ENCODE results near the gene PARPBP. TPM values are rescaled to one million over a fixed set of nuclear protein-coding genes. Genes with fewer than 3 reads are reported as not detected.
"Not testable (repeated sequence)": the region's sequence is repeated elsewhere in the genome, so short reads cannot be mapped to it uniquely, and the experiment has no call there.

Gene PARPBP
- total RNA-seq, 1 donor from 2014 or later = 2.1 TPM

DNA sequence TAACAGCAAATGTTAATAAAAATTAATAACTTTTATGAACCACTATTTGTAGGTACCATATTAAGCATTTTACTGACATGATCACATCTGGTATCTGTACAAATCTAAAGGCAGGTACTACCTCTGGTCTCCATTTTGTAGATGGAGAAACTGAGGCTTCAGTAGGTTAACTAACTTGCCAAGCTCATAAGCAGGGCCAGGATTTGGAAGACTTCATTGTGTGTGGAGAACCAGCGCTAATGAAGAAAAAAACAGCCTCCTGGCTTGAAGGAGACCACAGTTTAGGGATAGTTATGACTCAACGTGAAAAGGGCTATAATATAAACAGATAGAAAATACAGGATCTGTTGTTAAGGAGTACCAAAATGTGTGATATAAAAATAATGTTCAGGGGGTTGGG lies 1.1 kb upstream of the PARPBP start:
- Histone ChIP-seq H3K27ac (no peak overlapping the region), H3K27me3 (no peaks in the 10 kb centered on the region), H3K9me3 (no peaks in the 10 kb centered on the region), H3K36me3 (peaks cover 22% of the 10 kb centered on the region), H3K4me3 (peak overlapping the region; percentile 83), H3K4me1 (peaks cover 13% of the 10 kb centered on the region)
- intact Hi-C loops (cut with DNase I) = no loop called here
- ATAC-seq (no peak), DNase-seq (no peak)
- TF ChIP-seq CTCF (IDR thresholded peaks at IDR 0.05) = no peak

- DNase-seq = no peak
- peaks cover 22% of the 10 kb centered on the region for H3K36me3 ChIP-seq
- no peaks in the 10 kb centered on the region for H3K27me3 ChIP-seq
- TF ChIP-seq CTCF (IDR thresholded peaks at IDR 0.05) = no peak
- ATAC-seq = no peak
- no peaks in the 10 kb centered on the region for H3K9me3 ChIP-seq
- peaks cover 13% of the 10 kb centered on the region for H3K4me1 ChIP-seq
- H3K27ac ChIP-seq = no peak overlapping the region
- intact Hi-C loops (cut with DNase I) = no loop called here
- peak overlapping the region; percentile 83 for H3K4me3 ChIP-seq
Observed at GRCh38 chr12:102120564-102120873, 536 bp downstream of the PARPBP start.

- Histone ChIP-seq H3K27me3 (no peaks in the 10 kb centered on the region), H3K27ac (no peak overlapping the region), H3K9me3 (no peaks in the 10 kb centered on the region), H3K4me3 (peak overlapping the region; percentile 83), H3K36me3 (peaks cover 21% of the 10 kb centered on the region), H3K4me1 (peaks cover 13% of the 10 kb centered on the region)
- ATAC-seq (no peak), DNase-seq (no peak)
- TF ChIP-seq CTCF (IDR thresholded peaks at IDR 0.05) = no peak
- intact Hi-C loops (cut with DNase I) = no loop called here
Observed at GRCh38 chr12:102120886-102121285, 903 bp downstream of the PARPBP start.

DNA sequence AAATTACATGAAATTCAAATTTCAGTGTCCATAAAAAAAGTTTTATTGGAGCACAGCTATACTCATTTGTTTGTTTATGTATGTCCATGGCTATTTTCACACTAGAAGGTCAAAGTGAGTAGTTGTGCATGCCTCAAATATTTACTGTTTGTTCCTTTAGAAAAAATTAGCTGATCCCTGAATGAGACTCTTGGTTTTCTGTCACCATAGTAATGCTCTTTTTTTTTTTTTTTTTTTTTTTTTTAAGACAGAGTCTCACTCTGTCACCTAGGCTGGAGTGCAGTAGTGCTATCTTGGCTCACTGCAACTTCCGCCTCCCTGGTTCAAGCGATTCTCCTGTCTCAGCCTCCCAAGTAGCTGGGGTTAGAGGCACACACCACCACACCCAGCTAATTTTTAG lies 1.3 kb downstream of the PARPBP start:
- intact Hi-C loops (cut with DNase I); DNase-seq; H3K27me3 ChIP-seq; H3K4me3 ChIP-seq; H3K9me3 ChIP-seq; ATAC-seq; H3K27ac ChIP-seq: not testable (repeated sequence)
- H3K36me3 ChIP-seq = peaks cover 16% of the 10 kb centered on the region
- H3K4me1 ChIP-seq = peaks cover 13% of the 10 kb centered on the region

GRCh38 chr12:102130720-102131119 lies 10.7 kb downstream of the PARPBP start:
- H3K27me3 ChIP-seq; H3K4me1 ChIP-seq; H3K36me3 ChIP-seq; H3K27ac ChIP-seq; DNase-seq; H3K4me3 ChIP-seq; ATAC-seq; H3K9me3 ChIP-seq; intact Hi-C loops (cut with DNase I): not testable (repeated sequence)

- H3K36me3 ChIP-seq; ATAC-seq; H3K27me3 ChIP-seq; H3K27ac ChIP-seq; H3K4me1 ChIP-seq; intact Hi-C loops (cut with DNase I); H3K9me3 ChIP-seq; DNase-seq; H3K4me3 ChIP-seq: not testable (repeated sequence)
Observed at GRCh38 chr12:102131442-102131841, 11.5 kb downstream of the PARPBP start.

DNA sequence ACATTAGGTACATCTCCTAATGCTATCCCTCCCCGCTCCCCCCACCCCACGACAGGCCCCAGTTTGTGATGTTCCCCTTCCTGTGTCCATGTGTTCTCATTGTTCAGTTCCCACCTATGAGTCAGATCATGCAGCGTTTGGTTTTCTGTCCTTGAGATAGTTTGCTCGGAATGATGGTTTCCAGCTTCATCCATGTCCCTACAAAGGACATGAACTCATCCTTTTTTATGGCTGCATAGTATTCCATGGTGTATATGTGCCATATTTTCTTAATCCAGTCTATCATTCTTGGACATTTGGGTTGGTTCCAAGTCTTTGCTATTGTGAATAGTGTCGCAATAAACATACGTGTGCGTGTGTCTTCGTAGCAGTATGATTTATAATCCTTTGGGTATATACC lies 17.6 kb downstream of the PARPBP start:
- H3K27ac ChIP-seq; H3K27me3 ChIP-seq; H3K36me3 ChIP-seq; DNase-seq; ATAC-seq; intact Hi-C loops (cut with DNase I); H3K9me3 ChIP-seq; H3K4me1 ChIP-seq; H3K4me3 ChIP-seq: not testable (repeated sequence)

DNA sequence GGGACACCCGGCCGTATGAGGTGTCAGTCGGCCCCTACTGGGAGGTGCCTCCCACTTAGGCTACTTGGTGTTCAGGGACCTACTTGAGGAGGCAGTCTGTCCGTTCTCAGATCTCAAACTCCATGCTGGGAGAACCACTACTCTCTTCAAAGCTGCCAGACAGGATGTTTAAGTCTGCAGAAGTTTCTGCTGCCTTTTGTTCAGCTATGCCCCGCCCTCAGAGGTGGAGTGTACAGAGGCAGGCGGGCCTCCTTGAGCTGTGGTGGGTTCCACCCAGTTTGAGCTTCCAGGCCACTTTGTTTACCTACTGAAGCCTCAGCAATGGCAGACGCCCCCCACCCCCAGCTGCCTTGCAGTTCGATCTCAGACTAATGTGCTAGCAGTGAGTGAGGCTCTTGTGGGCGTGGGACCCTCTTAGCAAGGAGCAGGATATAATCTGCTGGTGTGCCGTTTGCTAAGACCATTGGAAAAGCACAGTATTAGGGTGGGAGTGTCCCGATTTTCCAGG lies 22.9 kb downstream of the PARPBP start:
- ATAC-seq; H3K27ac ChIP-seq; DNase-seq; intact Hi-C loops (cut with DNase I); H3K4me3 ChIP-seq; H3K36me3 ChIP-seq; H3K9me3 ChIP-seq; H3K27me3 ChIP-seq; H3K4me1 ChIP-seq: not testable (repeated sequence)

Measured in upper lobe of right lung (tissue), 1 donor.